SU-DHL-6 (cell line): ENCODE measurements around the gene KLHL2.

Experiments used
- H2AFZ ChIP-seq: fragments of 200-600 bp; sonication (generic); 2 replicates; pipeline ENCODE4 v1.6.1; 2014; ENCODE audit warnings: low read depth, mild to moderate bottlenecking, moderate library complexity, mixed read lengths, antibody characterized with exemption, low read length; ENCODE audit not compliant: severe bottlenecking
- H3F3A ChIP-seq: fragments of 200-600 bp; shearing (Covaris generic); 2 replicates; pipeline ENCODE4 v1.6.0; 2016; ENCODE audit warnings: antibody characterized with exemption, mild to moderate bottlenecking; ENCODE audit not compliant: insufficient read depth
- H3K27ac ChIP-seq: fragments of 200-600 bp; sonication (generic); 2 replicates; pipeline ENCODE4 v1.5.1; 2016; ENCODE audit warnings: low read depth, mild to moderate bottlenecking, low read length, moderate library complexity, mixed read lengths
- H3K27me3 ChIP-seq: fragments of 200-600 bp; sonication (generic), shearing (Covaris generic); 2 replicates; pipeline ENCODE4 v1.6.0; 2014; ENCODE audit warnings: mild to moderate bottlenecking, low read length
- H3K36me3 ChIP-seq: fragments of 200-600 bp; sonication (generic); 2 replicates; pipeline ENCODE4 v1.6.1; 2014; ENCODE audit warnings: mild to moderate bottlenecking, low read length, mixed read lengths
- H3K4me2 ChIP-seq: fragments of 300-600, 200-600 bp; shearing (Covaris generic), sonication (generic); 2 replicates; pipeline ENCODE4 v1.6.0; 2014; ENCODE audit warnings: low read length, low read depth, mild to moderate bottlenecking; ENCODE audit not compliant: poor library complexity, severe bottlenecking
- H3K4me3 ChIP-seq: fragments of 200-600 bp; sonication (generic); 2 replicates; pipeline ENCODE4 v1.5.1; 2014; ENCODE audit warnings: antibody characterized with exemption, low read length, mild to moderate bottlenecking, mixed read lengths; ENCODE audit not compliant: insufficient read depth, poor library complexity, severe bottlenecking
- H3K79me2 ChIP-seq: fragments of 200-600 bp; sonication (generic); 2 replicates; pipeline ENCODE4 v1.6.1; 2014; ENCODE audit warnings: mild to moderate bottlenecking, low read length, moderate library complexity; ENCODE audit not compliant: insufficient read depth
- H3K9ac ChIP-seq: fragments of 200-600 bp; sonication (generic); 2 replicates; pipeline ENCODE4 v1.7.0; 2014; ENCODE audit warnings: mild to moderate bottlenecking, low read length
- H3K9me2 ChIP-seq: fragments of 200-600 bp; sonication (generic); replicated peaks from 2 replicates; pipeline ENCODE4 v1.6.1; 2014; ENCODE audit warnings: low read length; ENCODE audit not compliant: insufficient read depth
- H3K9me3 ChIP-seq: fragments of 200-600 bp; sonication (generic); 2 replicates; pipeline ENCODE4 v1.6.1; 2014; ENCODE audit warnings: low read length, mixed read lengths; ENCODE audit not compliant: insufficient read depth
- H4K20me1 ChIP-seq: fragments of 200-600 bp; sonication (generic); 2 replicates; pipeline ENCODE4 v1.6.1; 2014; ENCODE audit warnings: low read depth, mild to moderate bottlenecking, antibody characterized with exemption, low read length, moderate library complexity, mixed read lengths
- EZH2phosphoT487 ChIP-seq: fragments of 200-600 bp; sonication (generic), shearing (Covaris generic); conservative IDR thresholded peaks from 2 replicates; pipeline ENCODE4 v1.6.1; 2018; ENCODE audit warnings: mild to moderate bottlenecking, antibody characterized with exemption, low read length, moderate library complexity, mixed read lengths
- TF ChIP-seq, protein P1 (sequence below): fragments of 200-600 bp; sonication (generic); IDR thresholded peaks from one replicate; pipeline ENCODE4 v1.5.1; 2017; ENCODE audit warnings: antibody characterized with exemption, mild to moderate bottlenecking, low read length, moderate library complexity; ENCODE audit not compliant: insufficient read depth, poor library complexity, severe bottlenecking

KLHL2 gene

GRCh38 chr4:165308166-165308565, 100.8 kb downstream of the KLHL2 start:
- Histone ChIP-seq H3K4me2 (no peak overlapping the region), H3K9me2 (no peaks in the 10 kb centered on the region)
- no peak for TF ChIP-seq EZH2phosphoT487
- TF ChIP-seq, protein P1, sequence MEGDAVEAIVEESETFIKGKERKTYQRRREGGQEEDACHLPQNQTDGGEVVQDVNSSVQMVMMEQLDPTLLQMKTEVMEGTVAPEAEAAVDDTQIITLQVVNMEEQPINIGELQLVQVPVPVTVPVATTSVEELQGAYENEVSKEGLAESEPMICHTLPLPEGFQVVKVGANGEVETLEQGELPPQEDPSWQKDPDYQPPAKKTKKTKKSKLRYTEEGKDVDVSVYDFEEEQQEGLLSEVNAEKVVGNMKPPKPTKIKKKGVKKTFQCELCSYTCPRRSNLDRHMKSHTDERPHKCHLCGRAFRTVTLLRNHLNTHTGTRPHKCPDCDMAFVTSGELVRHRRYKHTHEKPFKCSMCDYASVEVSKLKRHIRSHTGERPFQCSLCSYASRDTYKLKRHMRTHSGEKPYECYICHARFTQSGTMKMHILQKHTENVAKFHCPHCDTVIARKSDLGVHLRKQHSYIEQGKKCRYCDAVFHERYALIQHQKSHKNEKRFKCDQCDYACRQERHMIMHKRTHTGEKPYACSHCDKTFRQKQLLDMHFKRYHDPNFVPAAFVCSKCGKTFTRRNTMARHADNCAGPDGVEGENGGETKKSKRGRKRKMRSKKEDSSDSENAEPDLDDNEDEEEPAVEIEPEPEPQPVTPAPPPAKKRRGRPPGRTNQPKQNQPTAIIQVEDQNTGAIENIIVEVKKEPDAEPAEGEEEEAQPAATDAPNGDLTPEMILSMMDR: no peak

GRCh38 chr4:165308606-165309005, 101.2 kb downstream of the KLHL2 start:
- no peak for TF ChIP-seq EZH2phosphoT487
- TF ChIP-seq, protein P1: no peak
- no peak overlapping the region for H3K4me2 ChIP-seq
- no peaks in the 10 kb centered on the region for H3F3A ChIP-seq
- no peaks in the 10 kb centered on the region for H3K9me3 ChIP-seq
- no peaks in the 10 kb centered on the region for H3K79me2 ChIP-seq
- H3K9ac ChIP-seq: no peak overlapping the region
- H3K4me3 ChIP-seq: no peak overlapping the region
- no peaks in the 10 kb centered on the region for H3K27me3 ChIP-seq
- no peaks in the 10 kb centered on the region for H4K20me1 ChIP-seq
- no peak overlapping the region for H3K27ac ChIP-seq
- peaks cover 7% of the 10 kb centered on the region; the same call in 1 of the 2 replicates for H3K36me3 ChIP-seq
- H3K9me2 ChIP-seq: no peaks in the 10 kb centered on the region
- H2AFZ ChIP-seq: no peak overlapping the region

More at GRCh38 chr4:165308166-165308565, 100.8 kb downstream of the KLHL2 start:
- Histone ChIP-seq H3K4me3 (no peak overlapping the region), H3K27ac (no peak overlapping the region), H2AFZ (no peak overlapping the region), H3K36me3 (peaks cover 3% of the 10 kb centered on the region; the same call in 1 of the 2 replicates), H3K9ac (no peak overlapping the region), H3K27me3 (no peaks in the 10 kb centered on the region), H4K20me1 (no peaks in the 10 kb centered on the region), H3F3A (no peaks in the 10 kb centered on the region), H3K9me3 (no peaks in the 10 kb centered on the region), H3K79me2 (no peaks in the 10 kb centered on the region)

DNA sequence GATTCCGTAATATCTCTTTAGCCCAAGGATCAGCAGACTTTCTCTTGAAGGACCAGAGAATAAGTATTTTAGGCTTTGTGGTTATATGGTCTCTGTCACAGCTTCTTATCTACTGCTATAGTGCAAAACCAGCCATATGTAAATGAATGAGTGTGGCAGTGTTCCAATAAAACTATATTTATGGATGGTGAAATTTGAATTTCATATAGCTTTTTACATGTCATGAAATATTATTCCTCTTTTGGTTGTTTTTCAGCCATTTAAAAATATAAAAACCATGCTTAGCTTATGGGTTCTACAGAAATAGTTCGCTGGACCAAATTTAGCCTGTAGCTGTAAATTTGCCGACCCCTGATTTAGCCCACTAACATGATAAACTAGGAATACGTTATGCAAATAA, 102.1 kb downstream of the KLHL2 start:
- H3K4me3 ChIP-seq: no peak overlapping the region
- no peak overlapping the region for H3K9ac ChIP-seq
- no peaks in the 10 kb centered on the region for H3K79me2 ChIP-seq
- no peaks in the 10 kb centered on the region for H3F3A ChIP-seq
- H3K27ac ChIP-seq: no peak overlapping the region
- H3K36me3 ChIP-seq: peaks cover 14% of the 10 kb centered on the region; the same call in 1 of the 2 replicates
- no peaks in the 10 kb centered on the region for H4K20me1 ChIP-seq
- H3K27me3 ChIP-seq: no peaks in the 10 kb centered on the region
- TF ChIP-seq, protein P1: no peak
- no peak for TF ChIP-seq EZH2phosphoT487
- no peaks in the 10 kb centered on the region for H3K9me2 ChIP-seq
- no peak overlapping the region for H2AFZ ChIP-seq
- no peak overlapping the region for H3K4me2 ChIP-seq
- no peaks in the 10 kb centered on the region for H3K9me3 ChIP-seq
